Epithelial cell of proximal tubule (primary cell): ENCODE measurements around the gene ATP2C2. TPM values are rescaled to one million over a fixed set of nuclear protein-coding genes. Genes with fewer than 3 reads are reported as not detected.
A peak's percentile ranks its signal among the peaks of the same experiment; 100 is the strongest.
"Not testable (repeated sequence)": the region's sequence is repeated elsewhere in the genome, so short reads cannot be mapped to it uniquely, and the experiment has no call there.

Experiments used
- DNase-seq: peaks from one replicate; pipeline ENCODE4 v3.0.0-alpha.2; 2011; ENCODE audit warnings: low read depth
- H3K4me3 ChIP-seq: 2 replicates; pipeline ENCODE4 v1.5.1; 2011; ENCODE audit warnings: low read depth, mild to moderate bottlenecking, low read length
- total RNA-seq: library from RNA; depleted of rRNA; stranded (reverse); fragments of >200 nt; gene quantifications from 2 replicates; pipeline ENCODE4 v1.2.3, GENCODE V29; 2015
- TF ChIP-seq, protein P1 (sequence below): conservative IDR thresholded peaks from 2 replicates; pipeline ENCODE4 v1.5.1; 2012; ENCODE audit warnings: low read depth, mild to moderate bottlenecking, low read length

The ATP2C2 gene
- total RNA-seq, 1 donor from 2014 or later = 6.3 TPM

GRCh38 chr16:84340325-84341040 is 27.9 kb upstream of the ATP2C2 start:
- no peak overlapping the region for H3K4me3 ChIP-seq
- DNase-seq = no peak
- TF ChIP-seq, protein P1, sequence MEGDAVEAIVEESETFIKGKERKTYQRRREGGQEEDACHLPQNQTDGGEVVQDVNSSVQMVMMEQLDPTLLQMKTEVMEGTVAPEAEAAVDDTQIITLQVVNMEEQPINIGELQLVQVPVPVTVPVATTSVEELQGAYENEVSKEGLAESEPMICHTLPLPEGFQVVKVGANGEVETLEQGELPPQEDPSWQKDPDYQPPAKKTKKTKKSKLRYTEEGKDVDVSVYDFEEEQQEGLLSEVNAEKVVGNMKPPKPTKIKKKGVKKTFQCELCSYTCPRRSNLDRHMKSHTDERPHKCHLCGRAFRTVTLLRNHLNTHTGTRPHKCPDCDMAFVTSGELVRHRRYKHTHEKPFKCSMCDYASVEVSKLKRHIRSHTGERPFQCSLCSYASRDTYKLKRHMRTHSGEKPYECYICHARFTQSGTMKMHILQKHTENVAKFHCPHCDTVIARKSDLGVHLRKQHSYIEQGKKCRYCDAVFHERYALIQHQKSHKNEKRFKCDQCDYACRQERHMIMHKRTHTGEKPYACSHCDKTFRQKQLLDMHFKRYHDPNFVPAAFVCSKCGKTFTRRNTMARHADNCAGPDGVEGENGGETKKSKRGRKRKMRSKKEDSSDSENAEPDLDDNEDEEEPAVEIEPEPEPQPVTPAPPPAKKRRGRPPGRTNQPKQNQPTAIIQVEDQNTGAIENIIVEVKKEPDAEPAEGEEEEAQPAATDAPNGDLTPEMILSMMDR = peak; percentile 6

- no peak for DNase-seq
- no peak overlapping the region for H3K4me3 ChIP-seq
- TF ChIP-seq, protein P1 = no peak
These were observed 26.6 kb upstream of the ATP2C2 start for GRCh38 chr16:84341528-84342295.

DNA sequence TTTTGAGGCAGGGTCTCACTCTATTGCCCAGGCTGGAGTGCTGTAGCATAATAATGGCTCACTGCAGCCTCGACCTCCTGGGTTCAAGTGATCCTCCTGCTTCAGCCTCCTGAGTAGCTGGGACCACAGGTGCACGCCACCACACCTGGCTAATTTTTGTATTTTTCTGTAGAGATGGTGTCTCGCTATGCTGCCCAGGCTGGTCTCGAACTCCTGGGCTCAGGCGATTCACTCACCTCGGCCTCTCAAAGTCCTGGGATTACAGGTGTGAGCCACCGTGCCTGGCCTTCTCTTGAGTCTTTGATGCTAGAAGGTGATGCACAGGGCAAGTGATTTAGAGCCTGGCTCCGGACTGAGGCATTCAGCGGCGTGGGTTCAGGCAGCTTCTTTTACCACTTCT is 24.5 kb upstream of the ATP2C2 start:
- not testable (repeated sequence) for H3K4me3 ChIP-seq, DNase-seq

DNA sequence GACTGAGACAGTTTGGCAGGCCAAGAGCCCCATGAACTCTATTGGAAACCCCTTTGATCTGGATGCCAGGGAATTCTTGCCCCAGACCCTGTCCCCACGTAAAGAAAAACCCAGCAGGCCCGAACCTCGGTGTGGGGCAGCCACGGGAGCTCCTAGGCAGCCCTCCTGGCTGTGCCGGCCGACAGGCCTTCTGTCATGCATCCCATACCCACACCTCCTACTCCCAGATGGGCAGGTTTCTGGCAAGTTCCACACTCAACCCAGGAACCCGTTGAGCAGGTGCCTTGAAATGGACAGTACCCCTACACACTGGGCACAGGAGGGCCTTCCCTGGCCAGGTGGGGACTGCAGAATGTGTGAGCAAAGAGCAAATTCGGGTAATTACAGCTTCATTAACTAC is 23.6 kb upstream of the ATP2C2 start:
- TF ChIP-seq, protein P1 = no peak
- no peak for DNase-seq
- no peak overlapping the region for H3K4me3 ChIP-seq

DNA sequence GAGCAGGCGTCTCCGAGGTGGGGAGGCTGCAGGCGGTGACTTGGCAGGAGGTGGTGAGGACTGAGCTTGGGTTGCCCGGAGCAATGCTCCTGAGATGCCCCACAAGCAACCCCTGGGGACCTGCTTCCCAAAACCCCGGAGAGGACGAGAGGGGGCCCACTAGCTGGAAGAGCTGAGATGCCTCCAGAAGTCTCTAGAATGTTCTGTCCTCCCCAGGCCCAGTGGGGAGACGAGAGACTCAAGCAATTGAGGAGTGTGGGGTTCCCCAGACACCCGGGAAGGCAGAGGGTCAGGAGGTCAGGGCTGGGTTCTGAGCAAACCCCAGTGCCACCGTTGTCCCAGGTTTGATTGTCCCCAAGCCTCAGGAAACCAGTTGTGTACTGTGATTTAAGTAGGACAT is 21.2 kb upstream of the ATP2C2 start:
- H3K4me3 ChIP-seq = no peak overlapping the region
- TF ChIP-seq, protein P1 = no peak
- DNase-seq = no peak

GRCh38 chr16:84348386-84348888 is 19.9 kb upstream of the ATP2C2 start:
- DNase-seq = no peak
- no peak overlapping the region for H3K4me3 ChIP-seq
- TF ChIP-seq, protein P1 = no peak

GRCh38 chr16:84349862-84350684 is 18.3 kb upstream of the ATP2C2 start:
- no peak for DNase-seq
- TF ChIP-seq, protein P1 = no peak

More at GRCh38 chr16:84349862-84350684, 18.3 kb upstream of the ATP2C2 start:
- no peak overlapping the region for H3K4me3 ChIP-seq
